Gastroesophageal sphincter (tissue), 4 donors: Measurements from ENCODE around the gene INPP5D. TPM values are rescaled to one million over a fixed set of nuclear protein-coding genes. Genes with fewer than 3 reads are reported as not detected.

Experiments
- ATAC-seq: fragments of 150-250 bp; one replicate; pipeline ENCODE4 v1.9.1; 2016; ENCODE audit warnings: mild to moderate bottlenecking, moderate library complexity
- H3K27ac ChIP-seq, 4 donors: fragments of 200-600 bp; sonication (generic) in 3 of 4; 1 replicate in 3 of 4; 2 replicates in 1 of 4; pipeline ENCODE4 v1.5.1; 2016 to 2019
- H3K27me3 ChIP-seq: fragments of 200-600 bp; sonication (generic); one replicate; pipeline ENCODE4 v1.5.1; 2019
- H3K36me3 ChIP-seq, 2 donors: fragments of 200-600 bp; sonication (generic); one replicate each; pipeline ENCODE4 v1.5.1; 2019; ENCODE audit warnings: control low read depth in 1 of 2
- H3K4me1 ChIP-seq, 3 donors: fragments of 200-600 bp; sonication (generic); 1 replicate in 2 of 3; 2 replicates in 1 of 3; pipeline ENCODE4 v1.5.1; 2016 to 2019; ENCODE audit warnings: control low read depth in 2 of 3
- H3K4me3 ChIP-seq, 2 donors: fragments of 200-600 bp; sonication (generic); one replicate each; pipeline ENCODE4 v1.5.1; 2019; ENCODE audit warnings: mild to moderate bottlenecking in 1 of 2, moderate library complexity in 1 of 2
- H3K9me3 ChIP-seq, 3 donors: fragments of 200-600 bp; sonication (generic); one replicate each; pipeline ENCODE4 v1.5.1; 2017 to 2019; ENCODE audit warnings: control low read depth in 2 of 3
- CTCF ChIP-seq, 4 experiments: fragments of 200-600 bp in 2 of 4; fragments of 450-650 bp in 2 of 4; sonication (generic) in 1 of 4; IDR thresholded peaks; one replicate each; pipeline ENCODE4 v1.5.1; 2017 to 2019; ENCODE audit warnings: antibody characterized with exemption in 4 of 4, mild to moderate bottlenecking in 2 of 4, moderate library complexity in 2 of 4
- EP300 ChIP-seq: sonication (generic); formaldehyde crosslinking; IDR thresholded peaks from one replicate; pipeline ENCODE4 v1.6.1; 2017; ENCODE audit warnings: antibody characterized with exemption, mild to moderate bottlenecking
- POLR2A ChIP-seq, 2 donors: fragments of 450-650 bp; IDR thresholded peaks; one replicate each; pipeline ENCODE4 v1.6.1; 2017; ENCODE audit warnings: antibody characterized with exemption in 2 of 2, mild to moderate bottlenecking in 2 of 2, moderate library complexity in 1 of 2
- POLR2AphosphoS5 ChIP-seq: sonication (generic); formaldehyde crosslinking; IDR thresholded peaks from one replicate; pipeline ENCODE4 v1.6.1; 2017; ENCODE audit warnings: antibody characterized with exemption
- WGBS, 2 donors: methylation state at CpG; one replicate each; pipeline ENCODE4 v1.1.5; 2018; ENCODE audit warnings: low coverage in 1 of 2; 5-methylcytosine and 5-hydroxymethylcytosine counted together
- total RNA-seq, 4 donors: library from RNA; depleted of rRNA; stranded (reverse); fragments of >200 nt; gene quantifications; one replicate each; pipeline ENCODE4 v1.1.0, GENCODE V29; 2016

The INPP5D gene
- total RNA-seq, 4 donors from 2014 or later, result 6.5 to 12.4 (median 9.3) TPM

DNA sequence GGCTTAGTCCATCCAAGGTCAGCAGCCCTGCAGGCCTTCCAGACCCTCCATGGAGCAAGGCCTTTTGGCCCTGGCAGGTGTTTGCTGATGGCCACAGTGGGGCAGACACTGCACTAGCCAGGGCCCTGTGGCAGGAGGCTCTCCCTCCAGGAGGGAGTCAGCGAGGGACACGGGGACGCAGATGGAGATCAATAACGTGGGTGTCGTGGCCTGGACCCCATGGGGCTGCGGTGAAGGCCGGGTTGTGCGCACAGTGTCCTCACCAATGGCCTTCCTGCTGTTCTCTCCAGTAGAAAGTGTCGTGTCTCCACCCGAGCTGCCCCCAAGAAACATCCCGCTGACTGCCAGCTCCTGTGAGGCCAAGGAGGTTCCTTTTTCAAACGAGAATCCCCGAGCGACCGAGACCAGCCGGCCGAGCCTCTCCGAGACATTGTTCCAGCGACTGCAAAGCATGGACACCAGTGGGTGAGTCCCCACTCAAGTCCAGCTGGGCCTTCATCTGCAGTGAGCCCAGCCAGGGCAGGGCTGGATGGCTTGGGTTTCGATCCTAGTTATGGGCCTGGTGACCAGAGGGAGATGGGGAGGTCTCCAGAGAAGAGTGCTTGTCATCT is 65.4 kb downstream of the INPP5D start:
- Histone ChIP-seq H3K36me3 (peaks cover 0 to 6% of the 10 kb centered on the region in 2 donors), H3K27me3 (peaks cover 49% of the 10 kb centered on the region), H3K9me3 (no peaks in the 10 kb centered on the region), H3K4me1 (no peaks in the 10 kb centered on the region), H3K27ac (no peak overlapping the region), H3K4me3 (no peak overlapping the region)
- WGBS, 2 donors, result no CpG with 5 or more reads among the region's 20 CpGs
- ATAC-seq, result no peak
- no peak for TF ChIP-seq EP300
- no peak for TF ChIP-seq POLR2AphosphoS5
- no peak for TF ChIP-seq CTCF (IDR thresholded peaks at IDR 0.05)
- TF ChIP-seq POLR2A (IDR thresholded peaks at IDR 0.05), result no peak

GRCh38 chr2:233129351-233129978 is 69.3 kb downstream of the INPP5D start:
- peaks cover 0 to 6% of the 10 kb centered on the region in 2 donors for H3K36me3 ChIP-seq
- H3K9me3 ChIP-seq, result no peaks in the 10 kb centered on the region
- ATAC-seq, result no peak
- peaks cover 71% of the 10 kb centered on the region for H3K27me3 ChIP-seq
- WGBS, 2 donors, result 38 to 46% methylated on average over 5 to 9 of the region's 9 CpGs
- H3K27ac ChIP-seq, result no peak overlapping the region
- TF ChIP-seq EP300, result no peak
- no peak for TF ChIP-seq CTCF (IDR thresholded peaks at IDR 0.05)
- no peak for TF ChIP-seq POLR2A (IDR thresholded peaks at IDR 0.05)
- TF ChIP-seq POLR2AphosphoS5, result no peak
- H3K4me1 ChIP-seq, result no peaks in the 10 kb centered on the region
- H3K4me3 ChIP-seq, result no peak overlapping the region

- 66% methylated on average over 5 of the region's 6 CpGs; no CpG with 5 or more reads in 1 of the 2 donors for WGBS, 2 donors
- Histone ChIP-seq H3K27me3 (peaks cover 71% of the 10 kb centered on the region), H3K9me3 (no peaks in the 10 kb centered on the region), H3K36me3 (peaks cover 0 to 6% of the 10 kb centered on the region in 2 donors), H3K4me3 (no peak overlapping the region), H3K4me1 (no peaks in the 10 kb centered on the region), H3K27ac (no peak overlapping the region)
- no peak for ATAC-seq
- TF ChIP-seq CTCF (IDR thresholded peaks at IDR 0.05) (no peak), POLR2AphosphoS5 (no peak), EP300 (no peak), POLR2A (IDR thresholded peaks at IDR 0.05) (no peak)
Observed at GRCh38 chr2:233130024-233130423, 69.9 kb downstream of the INPP5D start.

- Histone ChIP-seq H3K36me3 (peaks cover 0 to 6% of the 10 kb centered on the region in 2 donors), H3K4me1 (no peaks in the 10 kb centered on the region), H3K4me3 (no peak overlapping the region), H3K27ac (no peak overlapping the region), H3K9me3 (peaks cover 0 to under 1% (median 0%) of the 10 kb centered on the region in 3 donors), H3K27me3 (peaks cover 66% of the 10 kb centered on the region)
- ATAC-seq, result no peak
- WGBS, 2 donors, result 24 to 78% methylated on average over 1 to 4 of the region's 7 CpGs
- no peak for TF ChIP-seq POLR2A (IDR thresholded peaks at IDR 0.05)
- no peak for TF ChIP-seq POLR2AphosphoS5
- TF ChIP-seq EP300, result no peak
- no peak for TF ChIP-seq CTCF (IDR thresholded peaks at IDR 0.05)
Observed at GRCh38 chr2:233130481-233131020, 70.4 kb downstream of the INPP5D start.
